CD4-positive, alpha-beta T cell treated with Interleukin-2 at 100 ng/mL for 4 hours (primary cell): ENCODE data around the gene FPGS.

ENCODE experiments used
- DNase-seq: peaks from one replicate; pipeline ENCODE4 v3.0.0-alpha.2; 2020; ENCODE audit warnings: low spot score

The FPGS gene

DNA sequence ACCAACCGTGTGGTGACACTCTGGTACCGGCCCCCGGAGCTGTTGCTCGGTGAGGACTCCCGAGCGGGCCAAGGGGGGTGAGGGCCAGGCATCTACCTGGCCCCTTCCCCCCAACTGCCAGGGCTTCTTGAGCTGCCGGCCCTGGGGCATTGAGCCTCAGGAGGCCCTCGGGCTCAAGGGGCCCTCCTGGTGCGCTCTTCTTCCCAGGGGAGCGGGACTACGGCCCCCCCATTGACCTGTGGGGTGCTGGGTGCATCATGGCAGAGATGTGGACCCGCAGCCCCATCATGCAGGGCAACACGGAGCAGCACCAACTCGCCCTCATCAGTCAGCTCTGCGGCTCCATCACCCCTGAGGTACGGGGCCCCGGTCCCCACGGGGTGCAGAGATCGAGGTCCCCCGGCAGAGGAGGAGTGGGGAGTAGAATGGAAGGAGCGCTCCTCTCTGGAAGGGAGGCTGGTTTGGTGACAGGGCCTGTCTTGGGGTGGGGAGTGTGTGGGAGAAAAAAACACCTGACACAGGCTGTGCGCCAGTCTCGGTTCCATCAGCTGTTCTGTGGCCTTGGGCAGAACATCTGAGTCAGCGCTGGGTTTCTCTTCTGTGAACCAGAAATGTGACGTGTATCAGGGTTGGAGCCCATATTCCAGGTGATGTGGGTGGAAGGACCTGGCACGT is 14.2 kb upstream of the FPGS start:
- no peak for DNase-seq

GRCh38 chr9:127789179-127789578 is 13.5 kb upstream of the FPGS start:
- DNase-seq = no peak

DNA sequence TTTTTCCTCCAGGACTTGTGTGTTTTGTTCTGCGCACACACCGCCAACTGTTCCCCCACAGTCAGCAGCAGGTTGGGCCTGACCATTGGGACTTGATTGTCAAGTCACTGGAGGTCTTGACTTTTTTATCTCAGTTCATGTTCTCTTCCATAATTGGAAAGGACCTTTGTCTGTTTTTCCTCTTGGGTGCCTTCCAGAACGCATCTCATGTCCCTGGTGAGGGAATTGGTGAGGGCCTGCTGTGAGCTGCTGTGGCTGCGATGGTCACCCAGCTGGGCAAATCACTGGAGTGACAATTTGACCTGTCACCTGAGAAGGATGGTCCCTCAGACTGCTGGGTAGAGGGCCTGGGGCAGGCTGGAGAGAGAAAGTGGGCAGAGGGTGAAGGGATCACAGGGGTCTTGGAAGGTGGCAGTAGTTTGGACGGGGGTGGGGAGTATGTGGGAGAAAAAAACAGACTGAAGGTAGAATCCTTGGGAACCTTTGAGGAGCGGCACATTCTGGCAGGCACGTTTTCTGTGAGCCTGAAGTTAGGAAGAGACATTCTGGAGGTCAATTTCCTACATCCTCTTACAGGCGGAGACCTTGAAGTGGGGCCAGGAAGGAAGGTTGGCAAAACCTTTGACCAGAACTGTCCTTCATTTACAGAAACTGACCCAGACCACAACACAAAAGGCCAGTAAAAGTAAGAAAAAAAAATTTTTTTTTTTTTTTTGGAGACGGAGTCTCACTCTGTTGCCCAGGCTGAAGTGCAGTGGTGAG is 12.4 kb upstream of the FPGS start:
- DNase-seq = no peak

GRCh38 chr9:127791085-127791484 is 11.6 kb upstream of the FPGS start:
- DNase-seq = no peak

- DNase-seq = no peak
Measured at GRCh38 chr9:127792417-127793031, 10.2 kb upstream of the FPGS start.

- no peak for DNase-seq
Measured at GRCh38 chr9:127793093-127793708, 9.5 kb upstream of the FPGS start.

DNA sequence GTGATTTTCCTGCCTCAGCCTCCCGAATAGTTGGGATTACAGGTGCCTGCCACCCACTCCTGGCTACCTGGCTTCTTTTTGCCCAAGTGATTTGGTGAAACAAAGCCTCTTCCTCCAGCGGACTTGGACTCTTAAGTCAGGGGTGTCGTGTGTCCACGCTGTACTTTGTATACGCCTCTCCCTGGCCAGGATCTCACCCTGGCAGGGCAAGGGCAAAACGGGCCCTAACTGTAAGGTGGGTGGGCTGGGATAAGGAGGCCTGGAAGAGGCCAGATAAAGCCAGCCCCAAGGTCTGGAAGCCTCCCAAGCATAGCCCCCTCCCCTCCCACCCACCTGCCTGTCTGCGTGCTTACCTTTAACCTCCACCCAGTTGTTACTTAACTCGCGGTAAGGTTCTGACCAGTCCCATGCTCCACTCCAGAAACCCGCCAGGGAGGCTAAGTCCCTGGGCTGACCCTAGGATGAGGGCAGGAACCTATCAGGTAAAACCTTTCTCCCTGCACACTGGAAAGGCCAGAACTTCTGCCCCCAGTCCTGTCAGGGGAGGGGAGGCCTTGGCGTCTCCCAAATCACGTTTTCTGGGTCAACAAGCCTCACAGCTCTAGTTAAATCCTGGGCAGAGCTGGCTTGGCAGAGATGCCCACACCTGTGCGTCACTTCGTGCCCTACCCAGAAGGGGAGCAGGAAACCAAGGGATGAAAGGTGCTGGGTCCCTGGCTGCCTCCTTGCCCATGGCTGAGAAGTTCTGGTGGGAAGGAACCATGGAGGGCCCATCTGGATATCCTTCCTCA is 8.5 kb upstream of the FPGS start:
- no peak for DNase-seq

- DNase-seq = no peak
Measured at GRCh38 chr9:127796225-127796813, 6.4 kb upstream of the FPGS start.

DNA sequence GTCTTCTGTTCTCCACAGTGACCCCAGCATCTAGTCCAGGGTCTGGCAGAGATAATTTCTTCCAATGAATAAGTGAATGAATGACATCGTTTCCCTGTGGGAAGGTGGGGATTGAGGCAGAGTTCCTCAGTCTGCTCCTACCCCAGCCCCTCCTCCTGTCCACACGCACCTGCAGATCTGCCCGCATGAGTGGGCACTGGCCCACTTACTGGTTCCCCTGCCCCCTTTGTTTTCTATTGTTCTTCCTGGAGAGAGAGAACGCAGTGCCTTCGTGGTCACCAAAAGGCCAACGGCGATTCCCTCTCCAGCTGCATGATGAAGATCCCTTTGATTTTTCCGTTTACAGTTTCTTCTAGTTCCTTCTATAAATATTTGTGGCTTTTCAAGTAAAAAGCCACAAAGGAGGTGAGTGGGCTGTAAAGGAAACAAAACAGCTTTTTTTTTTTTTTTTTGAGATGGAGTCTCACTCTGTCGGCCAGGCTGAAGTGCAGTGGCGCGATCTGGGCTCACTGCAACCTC is 5.8 kb upstream of the FPGS start:
- no peak for DNase-seq

- DNase-seq = no peak
Measured at GRCh38 chr9:127801955-127802575, 617 bp upstream of the FPGS start.

- no peak for DNase-seq
Measured at GRCh38 chr9:127803507-127804352, 1.0 kb downstream of the FPGS start.

- peak; percentile 39 for DNase-seq
Measured at GRCh38 chr9:127805620-127806019, 2.9 kb downstream of the FPGS start.

- no peak for DNase-seq
Measured at GRCh38 chr9:127806871-127807270, 4.2 kb downstream of the FPGS start.

DNA sequence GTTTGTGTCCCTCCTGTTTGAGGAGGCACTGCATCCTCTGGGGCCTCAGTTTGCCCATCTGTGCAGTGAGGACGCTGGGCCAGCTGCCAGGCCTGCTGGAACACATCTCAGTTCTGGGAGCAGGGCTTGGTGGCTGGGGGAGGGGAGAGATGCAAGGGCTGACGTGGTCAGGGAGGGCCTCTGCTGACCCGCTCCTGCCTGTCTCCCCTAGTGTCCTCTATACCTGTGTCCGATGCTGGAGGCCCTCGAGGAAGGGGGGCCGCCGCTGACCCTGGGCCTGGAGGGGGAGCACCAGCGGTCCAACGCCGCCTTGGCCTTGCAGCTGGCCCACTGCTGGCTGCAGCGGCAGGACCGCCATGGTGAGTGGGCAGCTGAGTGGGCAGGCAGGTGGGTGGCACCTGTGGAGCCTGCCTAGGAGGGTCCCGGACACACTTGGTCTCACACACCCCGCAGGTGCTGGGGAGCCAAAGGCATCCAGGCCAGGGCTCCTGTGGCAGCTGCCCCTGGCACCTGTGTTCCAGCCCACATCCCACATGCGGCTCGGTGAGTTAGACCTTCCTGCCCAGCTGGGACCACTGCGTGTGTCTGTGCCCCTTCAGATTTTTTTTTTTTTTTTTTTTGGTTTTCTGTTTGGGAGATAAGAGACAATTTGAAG is 5.8 kb downstream of the FPGS start:
- DNase-seq = no peak

DNA sequence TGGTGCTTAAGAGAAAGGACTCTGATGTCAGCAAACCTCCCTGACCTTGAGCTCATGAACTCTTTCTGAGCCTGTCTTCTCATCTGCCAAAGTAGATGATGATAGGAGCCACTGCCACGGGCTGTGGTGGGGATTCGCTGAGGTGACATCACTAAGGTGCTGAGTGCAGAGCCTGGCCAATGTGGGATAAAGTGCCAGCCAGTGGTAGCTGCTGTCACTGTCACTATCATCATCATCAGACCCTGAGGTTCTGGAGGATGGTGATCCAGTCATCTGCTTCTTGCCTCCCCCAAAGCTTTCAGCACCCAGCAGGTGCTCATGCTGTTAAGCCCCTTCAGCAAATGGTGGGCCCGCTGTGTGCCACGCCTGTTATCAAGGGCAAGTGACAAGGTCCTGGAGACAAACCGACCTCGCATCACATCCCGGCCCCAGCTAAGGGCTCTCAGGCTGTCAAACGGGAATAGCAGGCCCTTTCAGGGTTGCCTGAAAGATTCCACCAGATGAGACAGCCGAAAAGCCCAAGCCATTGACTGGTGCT is 6.4 kb downstream of the FPGS start:
- DNase-seq = no peak

GRCh38 chr9:127809540-127810377 is 7.1 kb downstream of the FPGS start:
- DNase-seq = no peak

DNA sequence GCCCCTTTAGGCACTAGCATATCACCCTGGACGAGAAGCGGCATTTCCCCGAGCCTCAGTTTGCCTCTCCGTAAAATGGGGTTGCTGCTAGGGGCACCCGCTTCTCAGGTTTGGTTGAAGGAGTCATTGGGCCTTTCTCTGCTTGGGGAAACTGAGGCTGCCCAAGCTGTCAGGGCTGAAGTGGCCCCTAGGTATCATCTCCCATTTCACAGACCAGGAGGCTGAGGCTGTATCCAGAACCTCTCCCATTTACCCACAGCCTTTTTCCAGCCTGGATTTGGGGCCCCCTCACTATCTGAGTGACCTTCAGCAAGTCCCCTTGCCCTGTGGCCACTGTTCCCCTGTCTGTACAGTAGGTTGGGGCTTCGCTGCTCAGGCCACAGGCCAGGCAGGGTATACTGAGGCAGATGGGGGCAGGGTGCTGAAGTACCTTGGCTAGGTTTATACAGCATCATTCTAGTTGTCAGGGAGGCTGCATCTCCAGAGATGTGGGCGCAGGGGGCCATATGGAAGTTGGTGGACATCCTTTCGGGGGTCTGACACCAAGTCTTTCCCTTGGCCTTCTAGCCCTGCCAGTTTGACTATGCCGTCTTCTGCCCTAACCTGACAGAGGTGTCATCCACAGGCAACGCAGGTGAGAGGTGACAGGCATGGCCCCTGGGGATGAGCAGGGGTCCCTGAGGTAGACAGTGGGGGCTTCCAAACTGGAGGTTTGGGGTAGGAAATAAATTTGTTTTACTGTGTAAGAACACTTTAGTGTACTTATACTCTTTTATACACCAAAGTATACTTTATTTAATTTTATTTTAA is 7.9 kb downstream of the FPGS start:
- DNase-seq = no peak
